ENCODE measurements around the gene RGS7BP.

DNA sequence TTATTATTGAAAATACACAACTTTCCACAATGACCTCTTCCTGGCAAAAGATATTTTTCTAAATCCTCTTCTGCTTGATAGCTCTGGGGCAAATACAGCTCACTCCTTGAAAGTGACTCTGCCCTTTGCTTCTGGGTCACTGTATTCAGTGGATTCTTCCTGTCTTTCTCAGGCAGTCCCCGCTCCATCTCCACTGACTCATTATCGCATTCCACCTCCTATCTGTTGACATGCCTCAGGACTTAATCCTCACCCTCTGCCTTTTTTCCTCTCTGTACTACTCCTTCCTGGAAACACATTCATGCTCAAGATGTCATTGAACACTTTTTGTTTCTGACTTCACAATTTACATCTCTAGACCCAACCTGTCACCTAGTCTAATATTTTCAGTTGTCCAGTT, 8.4 kb upstream of the RGS7BP start:
- TF ChIP-seq, protein P1, sequence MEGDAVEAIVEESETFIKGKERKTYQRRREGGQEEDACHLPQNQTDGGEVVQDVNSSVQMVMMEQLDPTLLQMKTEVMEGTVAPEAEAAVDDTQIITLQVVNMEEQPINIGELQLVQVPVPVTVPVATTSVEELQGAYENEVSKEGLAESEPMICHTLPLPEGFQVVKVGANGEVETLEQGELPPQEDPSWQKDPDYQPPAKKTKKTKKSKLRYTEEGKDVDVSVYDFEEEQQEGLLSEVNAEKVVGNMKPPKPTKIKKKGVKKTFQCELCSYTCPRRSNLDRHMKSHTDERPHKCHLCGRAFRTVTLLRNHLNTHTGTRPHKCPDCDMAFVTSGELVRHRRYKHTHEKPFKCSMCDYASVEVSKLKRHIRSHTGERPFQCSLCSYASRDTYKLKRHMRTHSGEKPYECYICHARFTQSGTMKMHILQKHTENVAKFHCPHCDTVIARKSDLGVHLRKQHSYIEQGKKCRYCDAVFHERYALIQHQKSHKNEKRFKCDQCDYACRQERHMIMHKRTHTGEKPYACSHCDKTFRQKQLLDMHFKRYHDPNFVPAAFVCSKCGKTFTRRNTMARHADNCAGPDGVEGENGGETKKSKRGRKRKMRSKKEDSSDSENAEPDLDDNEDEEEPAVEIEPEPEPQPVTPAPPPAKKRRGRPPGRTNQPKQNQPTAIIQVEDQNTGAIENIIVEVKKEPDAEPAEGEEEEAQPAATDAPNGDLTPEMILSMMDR (IDR thresholded peaks at IDR 0.05): no peak
- TF ChIP-seq POLR2A (IDR thresholded peaks at IDR 0.05): no peak
